ENCODE measurements around the gene MEIS2.

GRCh38 chr15:37103475-37104423, 3.4 kb upstream of the MEIS2 start:
- no peak for TF ChIP-seq POLR2A (IDR thresholded peaks at IDR 0.05; ENCODE audit: low read length)
- TF ChIP-seq GATA1 (IDR thresholded peaks at IDR 0.05; ENCODE audit: low read depth, low read length), result no peak
